GM18507 (cell line): ENCODE results near the gene ZC3H10.

ENCODE experiments used
- DNase-seq: peaks from one replicate; pipeline ENCODE4 v3.0.0; 2011; ENCODE audit warnings: low read depth; ENCODE audit not compliant: insufficient read length; ENCODE audit errors: extremely low spot score
- FAIRE-seq: peaks from 2 replicates; lab custom pipeline; 2011; peaks lifted over from hg19 to GRCh38; lab: Jason Lieb, UNC

ZC3H10 gene

DNA sequence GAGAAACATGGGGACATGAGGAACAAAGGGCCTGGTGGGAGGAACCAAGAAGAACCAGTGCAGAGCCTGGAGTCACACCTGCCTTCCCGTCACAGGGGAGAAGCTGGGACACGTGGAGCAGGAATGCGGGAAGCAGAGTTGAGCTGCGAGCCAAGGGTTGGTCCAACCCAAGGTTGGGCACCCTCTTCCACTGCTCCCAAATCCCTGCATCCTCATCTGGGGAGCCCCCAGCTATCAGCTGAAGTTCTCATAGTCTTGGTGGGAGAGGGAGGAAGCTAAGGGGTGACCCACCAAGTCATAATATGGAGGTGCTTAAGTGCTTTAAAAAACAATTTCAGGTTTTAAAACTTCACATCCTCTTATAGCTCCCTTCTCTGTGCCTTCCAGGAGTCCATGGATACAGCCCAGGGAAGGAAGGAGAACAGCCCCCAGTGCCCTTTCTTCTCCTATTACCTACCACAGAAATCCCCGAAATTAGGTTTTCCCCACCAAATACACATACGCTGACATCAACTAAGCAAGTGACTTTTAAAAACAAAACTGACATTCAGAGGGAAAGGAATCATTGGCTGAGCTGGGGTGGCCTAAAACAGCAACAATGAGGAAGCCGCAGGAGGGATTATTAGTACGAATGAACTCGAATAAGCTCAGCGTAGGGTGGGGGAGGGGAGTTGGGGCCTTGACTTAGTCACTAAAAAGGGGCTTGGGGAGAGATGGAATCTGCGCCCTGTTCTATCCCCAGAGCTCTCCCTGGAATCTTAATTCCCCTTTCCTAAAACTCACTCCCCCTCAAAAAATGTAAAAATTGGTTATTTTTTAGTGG lies 44.6 kb downstream of the ZC3H10 start:
- FAIRE-seq (no peak), DNase-seq (no peak)

DNA sequence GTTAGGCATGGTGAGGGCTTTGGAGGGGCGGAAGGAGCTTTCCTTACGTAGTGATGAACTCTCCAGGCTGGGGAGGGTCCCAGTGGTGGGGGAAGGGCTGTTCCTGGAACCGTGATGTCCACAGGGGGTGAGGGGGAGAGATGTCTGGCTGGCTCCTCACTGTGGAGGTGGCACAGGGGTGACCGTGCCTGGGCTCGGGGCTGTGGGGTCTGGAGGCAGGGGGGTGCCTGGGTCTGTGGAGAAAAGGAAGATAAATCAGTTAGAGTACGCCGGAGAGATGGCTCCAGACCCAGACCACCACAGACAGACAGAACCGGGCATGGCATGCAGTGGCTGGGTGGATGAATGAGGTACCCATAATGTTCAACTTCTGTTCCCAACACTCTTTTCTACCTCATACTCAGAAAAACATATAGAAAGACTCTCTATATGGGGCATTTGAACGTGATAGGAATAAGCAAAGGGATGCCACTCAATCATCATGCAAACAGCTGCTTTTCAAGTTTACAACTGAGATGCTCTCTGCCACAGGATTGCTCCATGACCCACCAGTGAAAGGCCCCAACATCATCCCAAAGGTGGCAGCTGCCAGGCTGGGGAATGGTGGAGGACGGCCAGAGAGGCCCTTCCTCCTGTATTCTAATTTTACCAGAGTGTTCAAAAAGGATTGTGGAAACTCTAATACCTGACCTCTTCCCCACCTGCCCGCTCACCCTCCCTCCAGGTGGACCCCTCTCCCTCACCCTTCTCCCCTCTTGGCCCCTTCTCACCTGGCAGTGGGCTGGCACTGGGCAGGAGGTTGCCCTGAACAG lies 45.7 kb downstream of the ZC3H10 start:
- no peak for DNase-seq
- no peak for FAIRE-seq

DNA sequence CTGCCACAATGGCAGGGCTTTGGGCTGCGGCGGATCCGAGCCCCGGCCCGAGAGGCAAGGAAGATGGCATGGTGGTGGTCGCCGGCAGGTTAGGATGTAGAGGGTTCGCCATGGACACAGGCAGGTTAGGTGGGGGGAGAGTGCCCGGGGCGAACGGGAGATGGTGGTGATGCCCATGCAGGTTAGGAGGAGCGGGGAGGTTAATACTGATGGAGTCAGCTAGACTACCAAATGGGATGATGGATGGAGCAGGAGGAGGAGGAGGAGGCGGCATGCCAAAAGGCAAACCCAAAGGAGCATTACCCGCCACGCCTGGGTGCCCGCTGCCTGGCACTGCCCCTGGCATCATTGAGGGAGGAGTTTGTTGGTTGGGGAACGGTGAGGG lies 46.3 kb downstream of the ZC3H10 start:
- no peak for DNase-seq
- no peak for FAIRE-seq

DNA sequence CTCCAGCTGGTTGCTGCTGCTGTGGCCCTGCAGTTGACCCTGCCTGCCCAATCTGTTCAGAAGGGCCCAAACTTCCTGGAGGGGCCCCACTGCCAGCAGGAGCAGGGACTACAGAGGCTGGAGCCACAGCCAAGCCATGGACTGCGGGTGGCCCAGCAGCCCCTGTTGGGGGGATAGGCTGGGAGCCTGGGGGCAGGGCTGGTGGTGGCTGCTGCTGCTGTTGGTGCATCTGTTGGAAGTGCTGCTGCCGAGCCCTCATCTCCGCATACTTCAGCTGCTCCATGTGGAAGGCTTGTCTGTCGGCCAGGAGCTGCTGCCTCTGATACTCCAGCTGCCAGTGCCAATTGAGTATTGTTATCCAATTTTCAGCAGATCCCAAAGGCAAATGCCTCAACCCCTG lies 47.3 kb downstream of the ZC3H10 start:
- FAIRE-seq: no peak
- DNase-seq: no peak

- FAIRE-seq (no peak), DNase-seq (no peak)
Observed at GRCh38 chr12:56169229-56169759, 51.2 kb downstream of the ZC3H10 start.

DNA sequence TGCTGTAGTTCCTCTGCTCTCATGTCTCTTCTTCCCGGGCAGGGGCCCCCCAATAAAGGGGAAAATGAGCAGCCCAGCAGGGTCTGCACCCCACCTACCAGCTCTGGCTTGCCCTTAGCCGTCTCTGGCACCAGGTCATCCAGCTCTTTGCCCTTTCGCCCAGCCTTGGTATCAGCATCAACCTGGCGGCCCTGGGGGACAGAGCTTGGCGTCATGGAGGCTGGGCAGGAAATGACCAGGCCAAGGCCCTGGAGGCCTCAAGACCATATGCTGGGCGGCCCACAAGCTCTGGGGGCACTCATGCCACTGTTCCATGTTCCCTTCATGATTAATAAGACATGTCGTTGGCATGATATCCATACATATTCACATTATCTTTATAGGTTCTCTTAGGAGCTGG lies 54.8 kb downstream of the ZC3H10 start:
- no peak for DNase-seq
- no peak for FAIRE-seq
